Measurements from ENCODE around the gene AGPAT3. TPM values are rescaled to one million over a fixed set of nuclear protein-coding genes. Genes with fewer than 3 reads are reported as not detected.

The AGPAT3 gene
- total and polyA plus RNA-seq, 2 donors (not counting 1 experiment from before 2014, with no cell fraction given): 29.4 to 44.9 TPM

DNA sequence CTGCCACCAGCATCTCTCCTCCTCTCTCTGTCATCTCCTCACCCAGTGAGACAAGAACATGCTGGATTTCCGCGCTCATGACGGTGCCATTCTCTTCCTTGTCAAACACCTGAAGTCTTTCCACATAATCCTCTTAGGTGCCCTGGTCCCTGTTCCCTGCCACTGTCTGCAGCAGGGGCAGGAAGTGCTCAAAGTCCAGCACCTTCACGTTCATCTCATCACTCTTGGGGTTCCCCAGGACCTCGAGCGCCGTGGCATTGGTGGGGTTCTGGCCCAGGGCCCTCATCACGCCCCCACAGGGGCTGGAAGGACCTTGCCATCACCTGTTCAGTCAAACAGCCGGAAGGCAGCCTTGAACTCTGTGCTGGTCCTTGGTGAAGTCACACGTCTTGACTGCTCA, 9.1 kb upstream of the AGPAT3 start:
- no peak for TF ChIP-seq EZH2 (IDR thresholded peaks at IDR 0.05; ENCODE audit: low read length, missing control alignments)
- TF ChIP-seq, protein P1, sequence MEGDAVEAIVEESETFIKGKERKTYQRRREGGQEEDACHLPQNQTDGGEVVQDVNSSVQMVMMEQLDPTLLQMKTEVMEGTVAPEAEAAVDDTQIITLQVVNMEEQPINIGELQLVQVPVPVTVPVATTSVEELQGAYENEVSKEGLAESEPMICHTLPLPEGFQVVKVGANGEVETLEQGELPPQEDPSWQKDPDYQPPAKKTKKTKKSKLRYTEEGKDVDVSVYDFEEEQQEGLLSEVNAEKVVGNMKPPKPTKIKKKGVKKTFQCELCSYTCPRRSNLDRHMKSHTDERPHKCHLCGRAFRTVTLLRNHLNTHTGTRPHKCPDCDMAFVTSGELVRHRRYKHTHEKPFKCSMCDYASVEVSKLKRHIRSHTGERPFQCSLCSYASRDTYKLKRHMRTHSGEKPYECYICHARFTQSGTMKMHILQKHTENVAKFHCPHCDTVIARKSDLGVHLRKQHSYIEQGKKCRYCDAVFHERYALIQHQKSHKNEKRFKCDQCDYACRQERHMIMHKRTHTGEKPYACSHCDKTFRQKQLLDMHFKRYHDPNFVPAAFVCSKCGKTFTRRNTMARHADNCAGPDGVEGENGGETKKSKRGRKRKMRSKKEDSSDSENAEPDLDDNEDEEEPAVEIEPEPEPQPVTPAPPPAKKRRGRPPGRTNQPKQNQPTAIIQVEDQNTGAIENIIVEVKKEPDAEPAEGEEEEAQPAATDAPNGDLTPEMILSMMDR (conservative IDR thresholded peaks at IDR 0.05 in 1 of 2, IDR thresholded peaks at IDR 0.05 in 1 of 2; ENCODE audit: low read depth in 1 of 2, low read length in 2 of 2): no peak

DNA sequence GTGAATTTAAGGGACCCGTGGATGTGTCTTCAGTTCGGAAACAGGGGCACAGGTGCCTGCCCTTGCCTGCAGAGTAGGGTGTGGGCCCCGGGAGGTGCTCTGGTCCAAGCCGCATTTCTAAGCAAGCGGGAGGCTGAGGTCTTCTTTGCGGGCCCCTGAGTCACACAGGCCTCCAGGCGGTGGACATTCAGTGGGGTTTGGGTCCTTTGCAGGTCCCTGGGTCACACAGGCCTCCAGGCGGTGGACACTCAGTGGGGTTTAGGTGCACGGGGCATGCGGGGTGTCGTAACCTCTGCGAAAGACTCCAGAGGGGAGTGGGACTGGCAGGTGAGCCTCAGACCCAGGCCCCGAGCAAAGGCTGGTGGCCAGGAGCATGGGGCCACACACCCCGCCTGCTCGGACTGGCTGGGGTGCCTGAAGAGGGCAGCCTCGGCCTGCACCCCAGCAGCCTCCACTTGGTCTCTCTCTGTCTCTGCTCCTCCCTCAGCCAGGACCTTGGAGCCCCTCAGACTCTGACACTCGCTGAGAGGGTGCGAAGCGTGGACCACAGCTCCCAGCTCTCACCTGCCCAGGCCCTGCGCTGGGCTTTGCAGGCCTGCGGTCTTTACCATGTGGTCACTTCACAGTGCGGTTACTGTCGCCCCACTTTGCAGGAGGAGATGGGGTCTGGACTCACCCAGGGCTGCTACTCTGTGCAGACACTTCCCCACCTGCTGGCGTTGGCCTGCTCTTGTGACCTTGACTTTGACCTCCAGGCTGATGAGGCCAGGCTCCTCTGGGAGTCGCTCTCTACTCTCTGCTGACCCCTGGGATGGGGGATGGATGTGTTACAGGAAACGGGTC, 6.0 kb upstream of the AGPAT3 start:
- no peak overlapping the region for H2AFZ ChIP-seq (ENCODE audit: low read length)
- no peaks in the 10 kb centered on the region for H3K36me3 ChIP-seq (ENCODE audit: control insufficient read depth, insufficient read depth, low read length)
- H3K9me3 ChIP-seq (ENCODE audit: control insufficient read depth, insufficient read depth, low read depth, low read length): no peaks in the 10 kb centered on the region
- no peaks in the 10 kb centered on the region for H3K79me2 ChIP-seq (ENCODE audit: control insufficient read depth, insufficient read depth, low read length)
- no peak for DNase-seq (ENCODE audit: low read depth in 2 of 2)
- H3K4me2 ChIP-seq (ENCODE audit: extremely low read depth, insufficient read depth, low read length): no peak overlapping the region
- no peaks in the 10 kb centered on the region for H4K20me1 ChIP-seq (ENCODE audit: control insufficient read depth, extremely low read depth, insufficient read depth, low read length)
- H3K4me3 ChIP-seq (replicated peaks in 1 of 4; ENCODE audit: control extremely low read depth in 1 of 4, insufficient read depth in 1 of 4, low read depth in 3 of 4, low read length in 4 of 4): no peak overlapping the region
- no peak for TF ChIP-seq EZH2 (IDR thresholded peaks at IDR 0.05; ENCODE audit: low read length, missing control alignments)
- TF ChIP-seq, protein P1 (conservative IDR thresholded peaks at IDR 0.05 in 1 of 2, IDR thresholded peaks at IDR 0.05 in 1 of 2; ENCODE audit: low read depth in 1 of 2, low read length in 2 of 2): no peak
- H3K4me1 ChIP-seq (ENCODE audit: control insufficient read depth, extremely low read depth, insufficient read depth, low read length): no peaks in the 10 kb centered on the region
- no peak overlapping the region for H3K9ac ChIP-seq (ENCODE audit: insufficient read depth, low read length)
- peaks cover 10% of the 10 kb centered on the region for H3K27me3 ChIP-seq (ENCODE audit: control insufficient read depth, insufficient read depth, low read length)
- H3K27ac ChIP-seq (ENCODE audit: insufficient read depth, low read length): no peak overlapping the region

More for the DNA sequence above, 9.1 kb upstream of the AGPAT3 start:
- no peak overlapping the region for H3K9ac ChIP-seq (ENCODE audit: insufficient read depth, low read length)
- no peaks in the 10 kb centered on the region for H4K20me1 ChIP-seq (ENCODE audit: control insufficient read depth, extremely low read depth, insufficient read depth, low read length)
- no peak overlapping the region for H3K4me3 ChIP-seq (replicated peaks in 1 of 4; ENCODE audit: control extremely low read depth in 1 of 4, insufficient read depth in 1 of 4, low read depth in 3 of 4, low read length in 4 of 4)
- H3K9me3 ChIP-seq (ENCODE audit: control insufficient read depth, insufficient read depth, low read depth, low read length): no peaks in the 10 kb centered on the region
- no peak overlapping the region for H3K4me2 ChIP-seq (ENCODE audit: extremely low read depth, insufficient read depth, low read length)
- no peak overlapping the region for H2AFZ ChIP-seq (ENCODE audit: low read length)
- DNase-seq (ENCODE audit: low read depth in 2 of 2): no peak
- H3K4me1 ChIP-seq (ENCODE audit: control insufficient read depth, extremely low read depth, insufficient read depth, low read length): no peaks in the 10 kb centered on the region
- H3K27ac ChIP-seq (ENCODE audit: insufficient read depth, low read length): no peak overlapping the region
- H3K79me2 ChIP-seq (ENCODE audit: control insufficient read depth, insufficient read depth, low read length): no peaks in the 10 kb centered on the region
- peaks cover 10% of the 10 kb centered on the region for H3K27me3 ChIP-seq (ENCODE audit: control insufficient read depth, insufficient read depth, low read length)
- no peaks in the 10 kb centered on the region for H3K36me3 ChIP-seq (ENCODE audit: control insufficient read depth, insufficient read depth, low read length)

DNA sequence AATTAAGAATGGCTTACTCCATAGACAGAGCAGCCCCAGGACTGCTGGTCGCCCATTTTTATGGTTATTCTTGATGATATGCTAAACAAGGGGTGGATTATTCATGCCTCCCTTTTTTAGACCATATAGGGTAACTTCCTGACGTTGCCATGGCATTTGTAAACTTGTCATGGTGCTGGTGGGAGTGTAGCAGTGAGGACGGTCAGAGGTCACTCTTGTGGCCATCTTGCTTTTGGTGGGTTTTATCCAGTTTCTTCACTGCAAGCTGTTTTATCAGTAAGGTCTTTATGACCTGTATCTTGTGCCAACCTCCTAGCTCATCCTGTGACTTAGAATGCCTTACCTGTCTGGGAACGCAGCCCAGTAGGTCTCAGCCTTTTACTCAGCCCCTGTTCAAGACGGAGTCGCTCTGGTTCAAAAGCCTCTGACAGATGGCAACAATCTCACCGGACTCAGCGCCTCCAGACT, 5.2 kb upstream of the AGPAT3 start:
- no peak overlapping the region for H3K4me2 ChIP-seq (ENCODE audit: extremely low read depth, insufficient read depth, low read length)
- no peaks in the 10 kb centered on the region for H3K36me3 ChIP-seq (ENCODE audit: control insufficient read depth, insufficient read depth, low read length)
- H3K4me3 ChIP-seq (replicated peaks in 1 of 4; ENCODE audit: control extremely low read depth in 1 of 4, insufficient read depth in 1 of 4, low read depth in 3 of 4, low read length in 4 of 4): no peak overlapping the region
- DNase-seq (ENCODE audit: low read depth in 2 of 2): no peak
- TF ChIP-seq, protein P1 (conservative IDR thresholded peaks at IDR 0.05 in 1 of 2, IDR thresholded peaks at IDR 0.05 in 1 of 2; ENCODE audit: low read depth in 1 of 2, low read length in 2 of 2): no peak
- no peak for TF ChIP-seq EZH2 (IDR thresholded peaks at IDR 0.05; ENCODE audit: low read length, missing control alignments)
- no peaks in the 10 kb centered on the region for H3K9me3 ChIP-seq (ENCODE audit: control insufficient read depth, insufficient read depth, low read depth, low read length)
- H2AFZ ChIP-seq (ENCODE audit: low read length): no peak overlapping the region
- H3K27me3 ChIP-seq (ENCODE audit: control insufficient read depth, insufficient read depth, low read length): peaks cover 4% of the 10 kb centered on the region
- H4K20me1 ChIP-seq (ENCODE audit: control insufficient read depth, extremely low read depth, insufficient read depth, low read length): no peaks in the 10 kb centered on the region
- no peaks in the 10 kb centered on the region for H3K79me2 ChIP-seq (ENCODE audit: control insufficient read depth, insufficient read depth, low read length)
- H3K9ac ChIP-seq (ENCODE audit: insufficient read depth, low read length): no peak overlapping the region
- no peak overlapping the region for H3K27ac ChIP-seq (ENCODE audit: insufficient read depth, low read length)
- no peaks in the 10 kb centered on the region for H3K4me1 ChIP-seq (ENCODE audit: control insufficient read depth, extremely low read depth, insufficient read depth, low read length)
